Measurements from ENCODE around the gene TAF5.

DNA sequence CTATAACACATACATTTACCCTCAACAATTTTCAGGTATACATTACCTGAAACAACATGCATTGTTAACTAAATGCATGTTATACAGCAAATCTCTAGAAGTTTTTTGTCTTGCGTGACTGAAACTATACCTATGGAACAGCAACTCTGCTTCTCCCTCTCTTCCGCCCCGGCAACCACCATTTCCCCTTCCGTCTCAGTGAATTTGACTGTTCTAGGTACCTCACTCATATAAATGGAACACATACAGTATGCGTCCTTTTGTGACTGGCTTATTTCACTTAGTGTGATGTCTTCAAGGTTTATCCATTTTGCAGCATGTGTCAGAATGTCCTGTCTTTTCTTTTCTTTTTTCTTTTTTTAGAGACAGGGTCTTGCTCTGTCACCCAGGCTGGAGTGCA, 61.9 kb downstream of the TAF5 start:
- TF ChIP-seq, protein P1, sequence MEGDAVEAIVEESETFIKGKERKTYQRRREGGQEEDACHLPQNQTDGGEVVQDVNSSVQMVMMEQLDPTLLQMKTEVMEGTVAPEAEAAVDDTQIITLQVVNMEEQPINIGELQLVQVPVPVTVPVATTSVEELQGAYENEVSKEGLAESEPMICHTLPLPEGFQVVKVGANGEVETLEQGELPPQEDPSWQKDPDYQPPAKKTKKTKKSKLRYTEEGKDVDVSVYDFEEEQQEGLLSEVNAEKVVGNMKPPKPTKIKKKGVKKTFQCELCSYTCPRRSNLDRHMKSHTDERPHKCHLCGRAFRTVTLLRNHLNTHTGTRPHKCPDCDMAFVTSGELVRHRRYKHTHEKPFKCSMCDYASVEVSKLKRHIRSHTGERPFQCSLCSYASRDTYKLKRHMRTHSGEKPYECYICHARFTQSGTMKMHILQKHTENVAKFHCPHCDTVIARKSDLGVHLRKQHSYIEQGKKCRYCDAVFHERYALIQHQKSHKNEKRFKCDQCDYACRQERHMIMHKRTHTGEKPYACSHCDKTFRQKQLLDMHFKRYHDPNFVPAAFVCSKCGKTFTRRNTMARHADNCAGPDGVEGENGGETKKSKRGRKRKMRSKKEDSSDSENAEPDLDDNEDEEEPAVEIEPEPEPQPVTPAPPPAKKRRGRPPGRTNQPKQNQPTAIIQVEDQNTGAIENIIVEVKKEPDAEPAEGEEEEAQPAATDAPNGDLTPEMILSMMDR (IDR thresholded peaks at IDR 0.05): no peak
- no peak for TF ChIP-seq ZFX (IDR thresholded peaks at IDR 0.05; ENCODE audit: borderline replicate concordance)

All from 22Rv1 (cell line).